Measurements from ENCODE around the gene DAAM1.

DNA sequence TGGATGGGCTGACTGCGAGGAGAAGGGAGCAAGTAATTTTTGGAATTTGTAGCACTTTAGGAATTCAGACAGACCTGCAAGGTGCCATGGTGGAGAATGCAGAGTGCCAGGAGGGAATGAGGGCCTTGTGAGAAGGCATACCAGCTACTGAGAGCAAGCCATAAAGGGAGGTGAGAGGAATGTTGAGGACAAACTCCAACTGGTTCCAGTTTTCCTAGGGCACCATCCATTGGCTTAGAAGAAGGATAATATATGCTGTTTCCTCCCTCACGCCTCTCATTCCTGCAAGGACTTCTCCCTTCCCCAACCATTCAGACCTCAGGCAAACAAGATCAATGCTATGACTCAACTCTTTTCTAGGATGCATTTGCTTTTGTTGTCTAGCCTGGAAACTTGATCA lies 11.2 kb upstream of the DAAM1 start:
- no peak for TF ChIP-seq POLR2A (IDR thresholded peaks at IDR 0.05)
- TF ChIP-seq, protein P1, sequence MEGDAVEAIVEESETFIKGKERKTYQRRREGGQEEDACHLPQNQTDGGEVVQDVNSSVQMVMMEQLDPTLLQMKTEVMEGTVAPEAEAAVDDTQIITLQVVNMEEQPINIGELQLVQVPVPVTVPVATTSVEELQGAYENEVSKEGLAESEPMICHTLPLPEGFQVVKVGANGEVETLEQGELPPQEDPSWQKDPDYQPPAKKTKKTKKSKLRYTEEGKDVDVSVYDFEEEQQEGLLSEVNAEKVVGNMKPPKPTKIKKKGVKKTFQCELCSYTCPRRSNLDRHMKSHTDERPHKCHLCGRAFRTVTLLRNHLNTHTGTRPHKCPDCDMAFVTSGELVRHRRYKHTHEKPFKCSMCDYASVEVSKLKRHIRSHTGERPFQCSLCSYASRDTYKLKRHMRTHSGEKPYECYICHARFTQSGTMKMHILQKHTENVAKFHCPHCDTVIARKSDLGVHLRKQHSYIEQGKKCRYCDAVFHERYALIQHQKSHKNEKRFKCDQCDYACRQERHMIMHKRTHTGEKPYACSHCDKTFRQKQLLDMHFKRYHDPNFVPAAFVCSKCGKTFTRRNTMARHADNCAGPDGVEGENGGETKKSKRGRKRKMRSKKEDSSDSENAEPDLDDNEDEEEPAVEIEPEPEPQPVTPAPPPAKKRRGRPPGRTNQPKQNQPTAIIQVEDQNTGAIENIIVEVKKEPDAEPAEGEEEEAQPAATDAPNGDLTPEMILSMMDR (IDR thresholded peaks at IDR 0.05): no peak

Measured in breast epithelium (tissue), 3 donors.